T-helper 2 cell (primary cell): ENCODE data around the gene PDPR.
"Not testable (repeated sequence)": the region's sequence is repeated elsewhere in the genome, so short reads cannot be mapped to it uniquely, and the experiment has no call there.

ENCODE experiments used
- DNase-seq, 5 experiments: peaks; one replicate each; pipeline versions ENCODE4 v3.0.0 to v3.0.0-alpha.2; 2012 to 2022

PDPR gene

DNA sequence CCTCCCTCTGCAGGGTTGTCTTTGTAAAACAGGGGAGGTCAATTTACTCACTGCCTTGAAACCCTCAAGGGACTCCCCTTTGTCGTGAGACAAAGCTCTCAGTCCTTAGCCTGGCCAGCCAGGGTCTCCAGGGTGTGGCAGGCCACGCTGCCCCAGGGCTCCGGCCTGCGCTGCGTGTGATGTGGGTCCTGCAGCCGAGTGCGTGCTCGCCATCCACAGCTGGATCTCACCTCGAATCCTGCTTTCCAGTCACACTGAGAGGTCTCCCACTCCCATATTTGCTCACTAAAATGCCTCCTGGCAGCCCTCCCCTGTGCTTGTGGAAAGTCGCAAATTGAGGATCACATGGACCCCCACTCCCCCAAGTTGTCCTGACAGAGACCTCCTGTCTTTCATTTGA is 49.5 kb downstream of the PDPR start:
- no peak for DNase-seq

DNA sequence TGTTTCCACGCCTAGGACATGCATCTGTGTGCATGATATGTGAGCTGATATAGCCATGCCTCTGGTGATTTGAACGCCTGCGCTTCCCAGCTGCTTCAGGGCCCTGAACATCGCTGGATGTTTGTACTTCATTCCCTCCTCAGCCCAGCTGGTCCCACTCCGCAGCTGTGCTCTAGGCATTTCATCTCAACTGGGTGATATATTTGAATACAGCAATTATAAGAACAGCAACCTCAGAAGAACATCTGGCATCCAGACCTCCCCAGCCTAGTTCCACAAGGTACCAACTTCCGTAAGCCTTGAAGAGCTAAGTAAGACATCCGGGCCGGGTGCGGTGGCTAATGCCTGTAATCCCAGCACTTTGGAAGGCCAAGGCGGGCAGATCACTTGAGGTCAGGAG is 52.6 kb downstream of the PDPR start:
- not testable (repeated sequence) for DNase-seq

DNA sequence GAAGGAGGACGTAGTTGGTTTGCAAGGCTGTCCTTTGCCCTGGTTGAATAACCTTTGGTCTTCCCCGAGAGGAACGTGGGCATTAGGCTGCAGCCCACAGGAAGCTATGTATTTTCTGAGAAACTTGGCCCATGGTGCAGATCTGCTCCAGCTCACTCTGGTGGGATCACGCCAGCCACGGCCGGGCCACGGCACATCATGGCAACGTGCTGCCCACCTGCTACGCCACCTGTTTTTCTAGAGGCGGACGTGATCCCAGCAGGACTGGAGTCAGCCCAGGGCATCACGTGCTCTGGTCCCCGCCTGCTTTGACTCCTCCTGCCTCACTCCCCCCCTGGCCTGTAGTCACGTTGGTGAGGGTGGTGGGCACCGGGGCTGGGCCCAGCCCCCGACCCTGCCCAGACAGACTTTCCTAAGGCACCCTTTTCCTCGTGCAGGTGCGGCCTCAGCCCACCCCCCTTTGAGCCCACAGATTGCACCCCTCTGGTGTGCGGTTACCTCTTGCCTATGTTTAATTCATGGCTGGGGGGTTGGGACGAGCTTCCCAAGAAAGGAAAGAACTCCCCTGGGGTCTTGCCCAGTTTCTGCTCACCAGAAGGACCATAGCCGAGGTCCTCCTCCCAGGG is 59.2 kb downstream of the PDPR start, which contains the start of gene CLEC18C:
CLEC18C (plus strand) TSS at position 576 of the 626 bp plus-strand sequence. CDS start 492 bp downstream, outside the sequence.
- DNase-seq, result not testable (repeated sequence)

DNA sequence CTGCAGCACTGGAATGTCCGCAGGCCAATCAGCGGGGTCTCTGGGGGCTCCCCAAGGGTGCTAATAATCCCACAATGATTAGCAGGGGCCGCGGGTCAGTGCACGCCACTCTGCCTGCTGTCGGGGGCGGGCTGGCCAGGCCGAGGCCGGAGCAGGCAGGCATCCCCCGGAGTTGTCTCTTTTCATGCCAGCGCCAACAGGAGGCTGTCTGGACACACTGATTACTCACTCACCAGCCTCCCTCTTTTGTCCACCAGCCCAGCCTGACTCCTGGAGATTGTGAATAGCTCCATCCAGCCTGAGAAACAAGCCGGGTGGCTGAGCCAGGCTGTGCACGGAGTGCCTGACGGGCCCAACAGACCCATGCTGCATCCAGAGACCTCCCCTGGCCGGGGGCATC is 59.8 kb downstream of the PDPR start:
- DNase-seq, result not testable (repeated sequence)

DNA sequence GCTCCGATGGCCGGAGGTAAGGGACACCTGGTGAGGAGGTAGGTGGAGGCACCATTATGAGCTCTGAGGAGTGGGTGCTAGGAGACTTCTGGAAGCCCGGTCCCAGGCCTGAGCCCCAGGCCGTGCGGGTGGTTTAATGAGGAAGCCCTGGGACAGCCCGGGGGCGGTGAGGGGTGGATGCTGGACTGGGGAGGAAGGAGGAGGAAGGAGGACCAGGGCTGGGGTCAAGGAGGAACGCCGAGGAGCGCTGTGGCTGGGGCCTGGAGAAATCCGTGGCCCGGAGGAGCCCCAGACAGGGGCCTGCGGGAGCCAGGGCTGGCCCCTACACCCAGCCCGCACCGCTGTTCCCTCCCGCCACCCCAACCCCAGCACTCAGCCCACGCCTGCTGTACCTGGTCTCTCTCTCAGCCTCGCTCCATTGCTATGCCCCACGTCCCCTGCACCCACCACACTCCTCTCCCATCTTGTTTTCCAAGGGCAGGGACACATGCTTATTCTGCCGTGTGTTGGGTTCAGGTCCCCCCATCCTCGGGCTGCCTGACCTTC is 60.3 kb downstream of the PDPR start:
- not testable (repeated sequence) for DNase-seq

DNA sequence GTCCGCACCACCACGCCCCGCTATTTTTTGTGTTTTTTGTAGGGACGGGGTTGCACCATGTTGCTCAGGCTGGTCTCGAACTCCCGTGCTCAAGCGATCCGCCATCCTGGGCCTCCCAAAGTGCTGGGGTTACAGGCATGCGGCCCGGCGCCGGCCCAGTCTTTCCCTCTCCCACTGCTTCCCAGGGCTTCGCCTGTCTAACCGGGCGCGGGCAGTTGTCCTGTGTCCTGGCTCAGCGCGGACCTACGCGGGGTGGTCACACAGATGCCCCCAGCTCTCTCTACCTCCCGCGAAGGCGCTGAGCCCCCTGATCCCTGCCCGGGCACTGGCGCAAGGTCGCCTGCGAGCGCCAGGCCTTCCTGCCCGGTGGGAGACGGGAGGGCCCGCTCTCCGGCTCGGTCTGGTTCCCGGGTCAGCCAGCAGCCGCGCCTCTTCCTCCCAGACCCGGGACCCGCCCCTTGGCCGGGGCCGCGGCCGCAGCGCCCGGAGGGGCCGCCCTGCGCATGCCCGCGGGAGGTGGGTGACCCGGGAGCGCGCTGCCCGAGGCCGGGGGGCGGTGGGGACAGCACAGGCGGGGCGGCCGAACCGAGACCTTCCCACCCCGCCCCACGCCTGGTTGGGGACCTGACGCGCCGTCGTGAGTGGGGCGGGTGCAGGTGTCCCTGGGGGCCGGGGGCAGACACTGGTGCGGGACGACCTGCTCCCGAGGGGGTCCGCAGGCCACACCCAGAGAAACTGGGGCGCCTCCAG is 73.9 kb downstream of the PDPR start:
- not testable (repeated sequence) for DNase-seq

DNA sequence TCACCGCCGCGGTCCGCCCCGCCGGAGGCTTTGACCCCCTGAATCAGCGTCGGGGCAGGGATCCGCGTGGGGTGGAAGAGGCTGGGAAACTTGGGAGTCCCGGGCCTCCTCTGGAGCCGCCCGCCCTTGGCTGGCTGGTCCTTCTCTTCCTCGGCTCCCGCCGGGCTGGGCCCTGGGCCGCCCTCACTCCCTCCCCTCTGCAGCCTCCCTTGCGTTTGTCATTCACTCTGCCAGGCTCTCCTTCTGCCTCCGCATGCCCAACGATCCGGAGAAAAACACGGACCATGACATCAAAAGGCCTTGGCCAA is 74.4 kb downstream of the PDPR start:
- not testable (repeated sequence) for DNase-seq

DNA sequence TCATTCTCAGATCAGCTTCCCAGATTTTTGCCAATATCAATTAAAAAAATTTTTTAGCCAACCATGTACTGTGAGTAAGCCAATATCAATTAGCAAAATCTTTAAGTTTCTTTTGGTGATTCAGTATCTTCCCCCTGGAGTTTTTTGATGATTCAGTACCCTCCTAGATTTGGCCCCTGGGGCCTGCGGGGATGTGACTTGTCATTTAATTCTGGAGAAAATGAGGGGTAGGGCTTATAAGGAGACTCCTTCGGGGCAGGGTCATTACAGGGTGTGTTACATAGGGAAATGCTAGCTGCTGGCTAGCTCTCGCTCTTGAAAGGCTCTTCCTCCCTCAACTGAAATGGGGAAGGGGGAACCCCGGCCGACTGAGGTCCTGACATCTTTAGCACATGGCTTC is 76.4 kb downstream of the PDPR start:
- DNase-seq, result not testable (repeated sequence)

DNA sequence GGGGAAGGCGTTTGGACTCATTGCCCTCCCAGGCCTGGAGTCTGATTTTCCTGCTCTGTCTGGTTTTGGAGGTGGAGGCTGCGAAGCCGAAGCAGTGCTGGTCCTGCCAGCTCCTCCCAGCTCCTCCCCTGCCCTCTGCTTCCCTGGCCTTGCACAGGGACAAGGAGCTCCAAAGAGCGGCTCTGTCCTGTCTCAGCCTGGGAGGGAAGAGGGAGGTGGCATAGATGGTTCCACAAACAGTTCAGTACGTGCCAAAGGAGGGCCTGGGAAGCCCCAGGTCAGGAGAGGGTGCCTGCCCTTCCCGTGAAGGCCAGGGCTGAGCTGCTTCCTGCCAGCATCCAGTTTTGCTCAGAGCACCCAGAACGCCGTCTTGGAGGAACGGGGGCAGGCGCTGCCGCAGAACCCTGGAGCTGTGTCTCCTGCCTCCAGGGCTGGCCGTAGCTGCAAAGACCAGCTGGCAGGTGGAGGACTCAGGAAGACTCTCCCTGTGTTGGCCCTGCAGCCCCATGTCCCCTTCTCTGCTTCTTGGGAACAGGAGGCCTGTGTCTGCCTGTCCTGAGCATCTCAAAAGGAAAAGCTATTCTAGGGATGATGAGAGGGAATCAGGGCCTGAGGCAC is 82.7 kb downstream of the PDPR start:
- not testable (repeated sequence) for DNase-seq

DNA sequence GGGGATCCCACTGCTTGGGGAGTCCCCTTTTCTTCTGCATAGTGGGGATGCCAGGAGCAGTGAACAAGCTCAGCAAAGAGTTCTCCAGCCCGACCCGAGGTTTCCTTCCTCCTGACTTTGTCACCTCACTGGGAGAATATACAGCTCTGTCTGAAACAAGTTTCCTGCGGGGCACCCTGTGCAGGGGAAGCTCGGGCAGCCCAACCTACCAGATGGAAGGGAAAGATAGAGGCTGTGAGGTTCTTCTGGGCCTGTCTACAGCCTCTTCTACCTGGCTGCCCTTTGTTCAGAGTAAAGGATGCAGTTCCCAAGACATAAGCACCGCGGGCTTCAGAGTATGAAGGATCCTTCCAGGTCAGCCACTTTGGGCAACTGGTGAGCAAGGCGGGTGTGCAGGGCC is 83.5 kb downstream of the PDPR start:
- not testable (repeated sequence) for DNase-seq

DNA sequence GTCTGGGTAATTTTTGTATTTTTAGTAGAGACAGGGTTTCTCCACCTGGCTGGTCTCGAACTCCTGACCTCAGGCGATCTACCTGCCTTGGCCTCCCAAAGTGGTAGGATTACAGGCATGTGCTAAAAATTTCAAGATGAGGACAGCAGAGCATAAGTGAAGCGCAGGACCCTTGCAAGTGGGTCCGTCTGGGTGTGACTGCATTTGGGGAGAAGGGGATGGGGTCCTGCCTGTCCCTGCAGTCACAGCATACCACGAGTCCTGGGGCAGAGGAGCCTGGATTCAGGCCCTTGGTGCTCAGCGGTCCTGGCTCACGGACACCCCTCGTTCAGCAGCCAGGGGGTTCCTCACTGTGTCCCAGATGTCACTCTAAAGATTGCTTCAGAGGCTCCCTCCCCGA is 84.1 kb downstream of the PDPR start:
- DNase-seq, result not testable (repeated sequence)

DNA sequence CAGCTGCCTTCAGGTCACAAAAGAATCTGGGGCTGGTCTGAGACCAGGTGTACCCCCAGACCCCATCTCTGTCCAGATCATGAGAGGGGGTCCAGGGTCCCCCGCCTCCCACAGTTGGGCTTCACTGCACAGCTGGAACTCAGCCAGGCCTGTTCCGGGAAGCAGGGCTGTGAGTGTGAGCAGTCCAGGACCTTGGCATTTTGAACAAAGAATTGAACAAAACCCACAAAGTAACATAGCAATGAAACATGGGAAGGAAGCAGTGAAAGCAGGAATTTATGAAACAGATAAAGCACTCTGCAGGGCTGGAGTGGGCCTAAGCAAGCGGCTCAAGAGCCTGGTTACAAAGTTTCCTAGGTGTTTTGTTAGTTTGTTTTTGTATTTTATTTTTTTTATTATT is 84.5 kb downstream of the PDPR start:
- not testable (repeated sequence) for DNase-seq

DNA sequence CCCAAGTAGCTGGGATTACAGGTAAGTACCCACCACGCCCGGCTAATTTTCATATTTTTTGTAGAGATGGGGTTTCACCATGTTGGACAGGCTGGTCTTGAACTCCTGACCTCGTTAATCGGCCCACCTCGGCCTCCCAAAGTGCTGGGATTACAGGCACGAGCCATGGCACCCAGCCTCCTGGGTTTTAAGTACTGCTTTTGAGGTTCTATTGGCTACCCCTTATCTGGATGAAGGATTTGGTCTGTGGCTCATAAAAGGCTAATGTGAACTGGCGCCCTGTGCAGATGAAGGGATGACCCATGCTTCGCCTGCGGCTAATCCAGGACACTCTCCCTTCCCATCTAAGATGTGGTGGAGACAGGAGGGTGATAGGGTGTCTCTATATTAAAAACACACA is 85.0 kb downstream of the PDPR start:
- not testable (repeated sequence) for DNase-seq

DNA sequence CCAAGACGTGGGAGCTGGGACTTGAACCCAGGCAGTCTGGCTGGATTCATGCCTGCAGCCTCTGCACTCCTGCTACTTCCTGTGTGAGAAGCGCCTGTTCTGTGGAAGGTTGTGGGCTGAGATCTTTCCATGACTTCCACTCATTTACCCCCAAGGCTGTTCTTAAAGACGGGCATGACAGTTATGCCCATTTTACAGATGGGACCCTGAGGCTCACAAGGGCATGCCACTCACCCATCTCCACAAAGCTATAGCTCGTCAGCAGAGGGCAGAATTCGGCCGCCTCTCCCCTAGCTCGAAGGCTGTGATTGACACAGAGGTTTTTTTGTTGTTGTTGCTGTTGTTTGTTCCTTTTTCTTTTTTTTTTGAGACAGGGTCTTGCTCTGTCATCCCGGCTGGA is 85.9 kb downstream of the PDPR start:
- not testable (repeated sequence) for DNase-seq

DNA sequence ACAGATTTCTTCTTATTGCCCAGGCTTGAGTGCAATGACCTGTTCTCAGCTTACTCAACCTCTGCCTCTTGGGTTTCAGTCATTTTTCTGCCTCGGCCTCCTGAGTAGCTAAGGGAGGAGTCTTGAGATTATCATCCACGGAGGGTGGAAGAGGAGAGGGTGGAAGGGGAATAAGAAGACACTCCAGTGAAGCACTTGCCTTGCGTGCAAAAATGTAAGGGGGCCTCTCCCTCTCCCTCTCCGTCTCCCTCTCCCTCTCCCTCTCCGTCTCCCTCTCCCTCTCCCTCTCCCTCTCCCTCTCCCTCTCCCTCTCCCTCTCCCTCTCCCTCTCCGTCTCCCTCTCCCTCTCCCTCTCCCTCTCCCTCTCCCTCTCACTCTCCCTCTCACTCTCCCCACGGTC is 89.4 kb downstream of the PDPR start:
- DNase-seq, result not testable (repeated sequence)

DNA sequence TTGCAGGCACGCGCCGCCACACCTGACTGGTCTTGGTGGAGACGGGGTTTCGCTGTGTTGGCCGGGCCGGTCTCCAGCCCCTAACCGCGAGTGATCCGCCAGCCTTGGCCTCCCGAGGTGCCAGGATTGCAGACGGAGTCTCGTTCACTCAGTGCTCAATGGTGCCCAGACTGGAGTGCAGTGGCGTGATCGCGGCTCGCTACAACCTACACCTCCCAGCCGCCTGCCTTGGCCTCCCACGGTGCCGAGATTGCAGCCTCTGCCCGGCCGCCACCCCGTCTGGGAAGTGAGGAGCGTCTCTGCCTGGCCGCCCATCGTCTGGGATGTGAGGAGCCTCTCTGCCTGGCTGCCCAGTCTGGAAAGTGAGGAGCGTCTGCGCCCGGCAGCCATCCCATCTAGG is 89.9 kb downstream of the PDPR start:
- DNase-seq, result not testable (repeated sequence)

DNA sequence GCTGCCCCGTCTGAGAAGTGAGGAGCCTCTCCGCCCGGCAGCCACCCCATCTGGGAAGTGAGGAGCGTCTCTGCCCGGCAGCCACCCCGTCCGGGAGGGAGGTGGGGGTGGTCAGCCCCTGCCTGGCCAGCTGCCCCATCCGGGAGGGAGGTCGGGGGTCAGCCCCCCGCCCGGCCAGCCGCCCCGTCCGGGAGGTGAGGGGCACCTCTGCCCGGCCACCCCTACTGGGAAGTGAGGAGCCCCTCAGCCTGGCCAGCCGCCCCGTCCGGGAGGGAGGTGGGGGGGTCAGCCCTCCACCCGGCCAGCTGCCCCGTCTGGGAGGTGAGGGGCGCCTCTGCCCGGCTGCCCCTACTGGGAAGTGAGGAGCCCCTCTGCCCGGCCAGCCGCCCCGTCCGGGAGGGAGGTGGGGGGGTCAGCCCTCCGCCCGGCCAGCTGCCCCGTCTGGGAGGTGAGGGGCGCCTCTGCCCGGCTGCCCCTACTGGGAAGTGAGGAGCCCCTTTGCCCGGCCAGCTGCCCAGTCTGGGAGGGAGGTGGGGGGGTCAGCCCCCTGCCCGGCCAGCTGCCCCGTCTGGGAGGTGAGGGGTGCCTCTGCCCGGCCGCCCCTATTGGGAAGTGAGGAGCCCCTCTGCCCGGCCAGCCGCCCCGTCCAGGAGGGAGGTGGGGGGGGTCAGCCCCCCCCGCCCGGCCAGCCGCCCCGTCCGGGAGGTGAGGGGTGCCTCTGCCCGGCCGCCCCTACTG is 90.7 kb downstream of the PDPR start:
- DNase-seq, result not testable (repeated sequence)

DNA sequence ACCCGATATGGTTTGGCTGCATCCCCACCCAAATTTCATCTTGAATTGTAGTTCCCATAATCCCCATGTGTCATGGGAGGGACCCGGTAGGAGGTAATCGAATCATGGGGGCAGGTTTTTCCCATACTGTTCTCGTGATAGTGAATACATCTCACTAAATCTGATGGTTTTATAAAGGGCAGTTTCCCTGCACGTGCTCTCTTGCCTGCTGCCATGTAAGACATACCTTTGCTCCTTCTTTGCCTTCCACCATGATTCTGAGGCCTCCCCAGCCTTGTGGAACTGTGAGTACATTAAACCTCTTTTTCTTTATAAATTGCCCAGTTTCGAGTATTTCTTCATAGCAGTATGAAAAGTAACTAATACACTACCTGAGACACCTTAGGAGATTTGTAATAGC is 92.2 kb downstream of the PDPR start:
- DNase-seq, result not testable (repeated sequence)
